Ramos (cell line): ENCODE measurements around the gene ULBP1.
"Not testable (repeated sequence)": the region's sequence is repeated elsewhere in the genome, so short reads cannot be mapped to it uniquely, and the experiment has no call there.

Source experiments
- in situ Hi-C: fragments of 300-500 bp; cut with MboI; formaldehyde crosslinking; loops from one replicate; pipeline ENCODE4 v1.14.3; 2022; ENCODE audit warnings: low sequenced_read_pairs; ENCODE audit not compliant: unreplicated experiment

ULBP1 gene, protein sequence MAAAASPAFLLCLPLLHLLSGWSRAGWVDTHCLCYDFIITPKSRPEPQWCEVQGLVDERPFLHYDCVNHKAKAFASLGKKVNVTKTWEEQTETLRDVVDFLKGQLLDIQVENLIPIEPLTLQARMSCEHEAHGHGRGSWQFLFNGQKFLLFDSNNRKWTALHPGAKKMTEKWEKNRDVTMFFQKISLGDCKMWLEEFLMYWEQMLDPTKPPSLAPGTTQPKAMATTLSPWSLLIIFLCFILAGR

DNA sequence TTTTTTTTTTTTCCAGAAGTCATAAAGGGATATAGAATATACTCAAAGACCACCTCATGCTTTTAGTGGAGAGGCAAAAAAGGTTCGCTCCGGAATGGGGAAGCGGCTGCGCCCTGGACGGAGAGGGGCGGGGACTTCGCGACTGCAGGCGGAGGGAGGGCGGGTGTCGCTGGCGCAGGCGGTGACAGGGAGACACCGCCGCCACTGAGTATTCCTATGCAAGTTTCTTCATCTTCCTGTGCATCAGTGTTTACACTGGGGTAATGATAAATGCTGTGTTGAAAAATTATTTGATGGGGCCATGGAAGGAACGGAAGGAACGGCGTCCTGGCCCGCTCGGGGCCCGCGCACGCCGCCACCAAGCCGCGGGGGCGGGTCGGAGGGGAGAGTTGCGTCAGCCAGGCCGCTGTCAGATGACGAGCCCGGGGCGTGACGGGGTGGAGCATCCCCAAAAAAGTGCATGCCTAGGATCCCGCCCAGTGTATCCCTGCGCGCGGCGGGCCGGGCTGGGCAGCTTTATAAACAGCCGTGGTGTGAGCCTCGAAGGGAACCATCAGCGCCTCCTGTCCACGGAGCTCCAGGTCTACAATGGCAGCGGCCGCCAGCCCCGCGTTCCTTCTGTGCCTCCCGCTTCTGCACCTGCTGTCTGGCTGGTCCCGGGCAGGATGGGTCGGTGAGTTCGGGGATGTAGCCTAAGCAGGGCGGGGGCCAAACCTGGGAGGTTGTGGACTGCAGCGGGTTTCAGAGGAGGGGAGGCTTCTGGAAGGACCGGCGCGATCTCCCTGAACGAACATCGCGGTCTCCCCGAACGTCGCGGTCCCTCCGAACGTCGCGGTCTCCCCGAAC, at the start of gene ULBP1:
Gene ULBP1, plus strand, starts transcription at position 482 of the 846 bp plus-strand sequence. Its CDS starts 107 bp downstream, at position 589.
- in situ Hi-C loops: no loop called here

DNA sequence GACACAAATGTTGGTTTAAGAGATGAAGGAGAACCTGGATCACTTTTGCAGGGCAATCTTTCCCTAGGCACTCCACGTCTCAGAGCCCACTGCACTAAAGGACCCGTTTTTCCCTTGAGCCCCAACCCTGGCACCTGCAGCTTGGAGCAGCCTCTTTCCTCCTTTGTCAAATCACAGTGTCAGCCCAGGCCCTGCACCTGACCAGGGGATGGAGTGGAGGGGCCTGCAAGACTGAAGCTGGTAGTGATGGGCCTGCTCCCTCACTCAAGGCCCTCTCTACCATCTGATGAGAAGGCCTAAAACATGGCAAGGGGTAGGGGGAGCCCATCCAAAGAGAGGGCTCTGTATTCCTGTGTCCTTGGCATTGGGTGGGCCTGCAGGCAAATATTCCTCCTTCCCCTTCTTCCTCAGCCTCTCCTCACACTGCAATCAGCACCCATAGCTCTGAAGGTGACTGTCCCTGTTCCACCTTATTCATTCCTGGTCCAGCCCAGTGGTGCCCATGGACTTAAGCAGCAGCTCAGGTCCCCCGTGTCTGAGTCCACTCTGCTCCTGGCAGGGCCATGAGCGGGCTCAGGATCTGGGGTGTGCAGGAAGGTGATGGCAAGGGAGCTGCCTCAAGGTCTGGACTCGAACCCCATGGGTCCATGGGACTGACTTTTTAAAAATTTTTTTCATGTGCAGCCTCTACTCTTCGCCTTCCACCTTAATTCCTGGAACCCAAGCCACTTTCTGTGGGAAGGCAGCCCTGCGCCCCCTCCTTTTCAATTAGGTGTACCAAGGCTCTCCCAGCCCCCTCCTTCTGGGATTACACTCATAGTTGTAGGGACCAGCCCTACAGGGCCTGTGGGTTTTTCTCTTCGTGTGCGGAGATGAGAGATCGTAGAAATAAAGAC, 47.5 kb upstream of the ULBP1 start:
- in situ Hi-C loops: no loop called here

DNA sequence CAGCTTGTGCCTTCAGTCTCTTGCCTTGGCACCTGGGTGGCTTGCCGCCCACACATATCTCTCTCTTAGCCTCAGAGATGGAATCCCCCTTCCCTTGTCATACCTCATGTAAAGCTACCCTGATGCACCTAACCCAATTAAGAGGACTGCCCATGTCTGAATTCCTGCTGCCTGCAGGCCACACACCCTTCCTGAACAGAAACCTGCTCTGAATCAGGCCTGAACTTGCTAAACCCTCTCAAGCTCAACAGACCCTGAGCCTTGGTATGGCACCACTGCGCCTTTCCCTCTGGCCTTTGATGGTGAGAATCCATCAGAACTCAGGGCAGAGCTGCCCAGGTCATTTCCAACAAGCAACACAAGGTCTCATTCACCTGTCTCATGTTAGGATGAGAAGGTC, 46.1 kb upstream of the ULBP1 start:
- in situ Hi-C loops: no loop called here

DNA sequence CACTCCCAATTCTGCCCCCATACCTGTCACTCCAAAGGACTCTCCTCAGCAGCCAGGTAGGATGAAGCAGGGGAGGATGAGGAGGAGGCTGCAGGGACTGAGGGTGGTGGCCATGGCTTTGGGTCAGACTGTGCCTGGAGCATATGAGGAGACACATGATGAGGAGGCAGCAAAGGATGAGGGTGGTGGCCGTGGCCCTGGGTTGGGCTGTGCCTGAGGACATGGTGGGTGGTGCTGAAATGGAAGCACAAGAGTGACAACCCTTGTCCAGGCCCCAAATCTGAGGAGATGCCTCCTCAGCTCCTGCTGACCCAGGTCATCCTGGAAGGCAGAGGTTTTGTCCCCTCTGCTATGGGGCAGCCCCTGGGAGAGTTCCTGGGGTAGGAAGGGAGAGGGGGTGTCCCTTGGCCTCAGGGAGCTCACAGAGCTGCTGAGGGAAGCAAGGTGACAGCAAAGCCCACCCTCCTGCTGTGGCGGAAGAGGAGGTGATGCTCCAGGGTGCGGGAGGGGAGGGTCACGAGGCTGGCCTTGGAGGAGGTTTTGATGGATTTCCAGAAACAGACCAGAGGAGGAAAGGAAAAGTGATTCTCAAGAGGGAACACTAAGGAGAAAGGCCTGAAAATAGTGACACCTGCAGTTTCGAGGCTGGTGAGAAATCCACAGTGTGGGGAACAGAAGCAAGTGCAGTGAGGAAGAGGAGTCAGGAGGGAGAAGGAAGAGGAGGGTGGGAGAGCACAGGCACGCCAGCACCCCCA, 45.4 kb upstream of the ULBP1 start:
- in situ Hi-C loops: no loop called here

DNA sequence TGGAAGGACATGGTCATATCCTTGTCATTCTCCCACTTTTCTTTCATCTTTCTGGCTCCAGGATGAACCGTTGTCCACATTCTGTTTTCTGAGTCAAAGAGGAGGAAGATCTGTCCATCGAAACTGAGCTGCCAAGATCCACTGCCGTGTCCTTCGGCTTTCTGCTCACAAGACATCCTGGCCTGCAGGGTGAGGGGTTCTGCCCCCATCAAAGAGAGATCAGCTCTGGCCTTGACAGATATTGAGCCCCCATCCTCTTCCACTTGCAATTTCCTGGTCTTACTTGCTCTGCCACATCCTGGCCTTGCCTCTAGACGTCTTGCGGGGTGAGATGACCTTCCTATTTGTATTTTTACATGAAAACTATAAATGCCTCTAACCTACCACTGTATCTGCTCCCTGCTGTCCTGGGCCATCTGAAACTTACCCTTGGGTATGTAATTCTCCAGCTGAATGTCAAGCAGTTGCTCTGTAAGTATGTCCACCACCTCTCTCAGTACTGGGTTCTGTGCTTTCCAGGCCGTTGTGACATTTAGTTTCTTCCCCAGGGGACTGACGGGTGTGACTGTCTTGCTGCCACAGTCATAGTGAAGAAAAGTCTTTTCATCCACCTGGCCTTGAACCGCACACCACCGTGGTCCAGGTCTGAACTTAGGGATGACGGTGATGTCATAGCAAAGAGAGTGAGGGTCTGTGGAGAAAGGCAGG, 44.5 kb upstream of the ULBP1 start:
- in situ Hi-C loops: not testable (repeated sequence)

DNA sequence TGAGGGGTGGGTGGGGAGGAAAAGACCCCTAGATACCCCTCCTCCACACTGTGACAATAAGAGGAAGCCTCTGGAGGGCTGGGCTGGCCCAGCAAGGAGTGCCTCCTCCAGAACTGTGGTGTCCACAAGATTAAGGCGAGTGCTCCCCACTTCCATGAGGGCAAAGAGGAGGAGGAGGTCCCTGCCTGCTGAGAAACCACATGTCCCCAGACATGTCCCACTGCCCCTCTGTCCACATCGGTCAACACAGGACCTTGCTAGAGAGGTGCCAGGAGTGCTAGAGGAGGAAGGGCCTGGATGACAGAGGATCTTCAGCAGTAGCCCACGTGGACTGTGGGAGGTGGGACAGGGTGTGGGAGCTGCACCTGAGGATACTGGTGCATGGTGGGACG, 43.9 kb upstream of the ULBP1 start:
- in situ Hi-C loops: no loop called here

DNA sequence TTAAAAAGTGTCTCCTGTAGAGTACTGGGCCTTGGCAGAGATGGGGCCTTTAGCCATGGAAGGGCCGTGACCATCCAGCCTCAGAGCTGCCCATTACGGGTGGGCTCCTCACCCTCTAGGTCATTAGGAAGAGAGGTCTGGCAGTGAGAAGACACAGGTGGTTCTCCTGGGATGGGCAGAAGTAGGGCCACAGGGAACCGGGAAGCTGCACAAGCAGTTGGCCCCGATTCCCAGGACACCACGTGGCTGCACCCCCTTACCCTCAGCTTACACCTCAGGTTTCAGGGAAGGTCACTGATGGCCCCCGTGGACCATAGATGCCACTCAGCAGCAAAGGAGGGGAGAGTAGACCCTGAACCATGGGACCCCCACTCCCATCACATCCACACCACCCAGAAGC, 42.4 kb upstream of the ULBP1 start:
- in situ Hi-C loops: no loop called here

DNA sequence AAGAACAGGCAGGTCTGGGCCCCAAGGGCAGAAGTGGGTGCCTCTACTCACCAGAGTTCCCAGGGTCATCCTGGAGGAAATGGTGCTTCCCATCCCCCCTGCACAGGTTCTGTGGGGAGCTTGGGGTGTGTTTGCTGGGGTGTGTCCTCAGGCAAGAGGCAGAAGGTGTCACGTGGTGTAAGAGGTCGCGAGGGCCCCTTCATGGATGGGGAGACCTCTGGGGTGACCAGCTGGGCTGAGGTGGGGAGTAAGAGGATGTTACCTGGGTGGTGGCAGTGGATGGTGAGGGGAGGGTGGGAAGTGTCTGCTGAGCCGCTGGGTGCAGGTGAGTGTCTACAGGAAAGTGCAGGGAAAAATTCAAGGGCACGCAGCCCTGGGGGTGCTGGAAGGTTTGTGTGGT, 41.7 kb upstream of the ULBP1 start:
- in situ Hi-C loops: not testable (repeated sequence)

DNA sequence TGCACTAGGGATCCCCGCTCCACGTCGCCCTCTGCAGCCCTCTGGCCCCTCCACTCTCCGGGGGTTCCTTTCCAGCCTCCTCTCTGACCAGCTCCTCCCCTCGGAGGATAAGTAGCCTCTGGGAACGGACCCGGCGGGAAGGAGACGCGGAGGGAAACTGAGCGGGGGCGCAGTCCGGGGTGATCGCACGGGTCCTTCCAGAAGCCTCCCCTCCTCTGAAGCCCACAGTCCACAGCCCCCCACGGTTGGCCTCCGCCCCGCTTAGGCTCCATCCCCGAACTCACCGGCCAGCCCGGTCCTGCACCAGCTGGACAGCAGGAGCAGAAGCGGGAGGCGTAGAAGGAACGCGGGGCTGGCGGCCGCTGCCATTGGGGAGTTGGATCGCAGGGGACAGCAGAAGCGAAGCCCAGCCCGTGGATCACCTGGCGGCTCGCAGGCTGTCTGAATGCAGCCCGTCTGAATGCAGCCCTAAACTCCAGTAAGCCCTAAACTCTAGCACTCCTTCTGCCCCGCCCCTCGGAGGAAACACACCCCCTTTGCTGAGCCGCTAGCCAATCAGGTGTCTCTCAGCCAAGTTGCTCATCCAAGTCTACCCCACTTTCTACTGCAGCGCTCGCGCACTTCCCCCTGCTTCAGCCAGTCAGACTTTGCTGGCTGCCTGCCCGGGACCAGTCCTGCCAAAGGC, 41.0 kb upstream of the ULBP1 start, which contains the start of gene RAET1G:
Gene RAET1G, minus strand, starts transcription at position 480 of the 685 bp plus-strand sequence. Its CDS starts 111 bp downstream, at position 369.
- in situ Hi-C loops: no loop called here

DNA sequence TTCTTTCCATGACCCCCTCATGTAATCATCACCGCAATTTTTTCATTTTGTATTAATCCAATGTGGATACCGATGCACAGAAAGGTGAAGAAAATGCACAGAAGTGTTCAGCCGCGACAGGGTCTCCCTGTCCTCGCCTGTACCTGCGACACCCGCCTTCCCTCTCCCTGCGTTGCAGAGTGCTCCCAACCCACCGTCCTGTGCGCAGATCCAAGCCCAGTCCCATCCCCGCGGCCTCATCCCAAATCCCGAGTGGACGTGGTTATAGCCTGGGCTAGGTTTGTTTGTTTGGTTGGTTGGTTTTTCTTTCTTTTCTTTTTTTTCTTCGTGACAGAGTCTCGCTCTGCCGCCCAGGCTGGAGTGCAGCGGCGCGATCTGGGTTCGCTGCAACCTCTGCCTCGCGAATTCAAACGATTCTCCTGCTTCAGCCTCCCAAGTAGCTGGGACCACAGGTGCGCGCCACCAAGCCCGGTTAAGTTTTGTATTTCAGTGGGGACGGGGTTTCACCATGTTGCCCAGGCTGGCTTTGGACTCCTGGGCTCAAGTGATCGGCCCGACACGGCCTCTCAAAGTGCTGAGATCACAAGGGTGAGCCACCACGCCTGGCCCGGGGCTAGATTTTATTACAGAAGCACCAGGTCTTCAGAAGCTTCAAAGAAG, 40.3 kb upstream of the ULBP1 start:
- in situ Hi-C loops: no loop called here

DNA sequence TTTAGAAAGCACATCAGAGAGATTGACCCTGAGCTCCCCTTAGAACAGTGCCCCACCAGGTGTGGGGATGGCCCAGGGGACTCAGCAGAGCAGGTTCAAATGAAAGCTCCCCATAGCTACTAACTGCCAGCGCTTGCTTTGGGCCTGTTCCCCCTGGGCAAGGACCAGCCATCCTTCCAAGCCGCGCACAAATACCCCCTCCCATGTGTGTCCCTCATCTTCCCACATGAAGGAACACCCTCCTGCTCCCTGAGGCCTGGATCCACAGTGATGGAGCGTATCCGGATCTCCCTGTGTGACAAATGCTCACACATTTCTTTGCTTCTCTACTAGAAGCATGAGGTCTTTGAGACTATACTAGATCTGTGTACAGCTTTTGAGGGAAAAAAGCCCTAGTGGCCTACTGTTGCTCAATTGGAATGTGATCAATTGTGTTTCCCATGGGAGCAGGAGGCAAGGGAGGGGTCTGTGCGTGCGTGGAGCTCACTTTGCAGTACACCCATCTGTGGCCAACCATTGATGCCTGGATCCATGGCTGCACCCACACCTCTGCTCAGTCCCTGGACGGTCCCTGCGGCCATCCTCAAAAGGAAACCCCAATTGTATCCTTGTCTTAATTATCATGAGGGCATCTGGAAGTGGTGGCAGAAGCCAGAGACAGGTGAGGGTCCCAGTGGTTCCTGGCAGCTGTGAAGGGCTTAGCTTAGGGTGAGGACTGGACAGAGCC, 39.4 kb upstream of the ULBP1 start:
- in situ Hi-C loops: no loop called here

DNA sequence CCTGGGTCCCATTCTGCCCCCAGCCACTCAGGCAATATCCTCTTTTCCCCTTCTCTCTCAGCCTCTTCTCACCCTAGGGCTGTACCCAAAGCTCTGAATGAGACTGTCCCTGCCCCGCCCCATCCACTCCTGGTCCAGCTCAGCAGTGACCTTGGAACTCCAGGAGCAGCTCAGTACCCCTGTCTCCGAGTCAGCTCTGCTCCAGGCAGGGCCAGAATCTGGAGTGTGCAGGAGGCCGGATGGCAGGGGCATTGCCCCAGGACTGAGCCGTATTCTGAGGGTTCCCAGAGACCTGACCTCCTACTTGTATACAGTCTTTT, 38.9 kb upstream of the ULBP1 start:
- in situ Hi-C loops: loop anchor here (25.0 kb wide), 1 partner anchor 412 kb away; no protein-coding TSS in a partner anchor

DNA sequence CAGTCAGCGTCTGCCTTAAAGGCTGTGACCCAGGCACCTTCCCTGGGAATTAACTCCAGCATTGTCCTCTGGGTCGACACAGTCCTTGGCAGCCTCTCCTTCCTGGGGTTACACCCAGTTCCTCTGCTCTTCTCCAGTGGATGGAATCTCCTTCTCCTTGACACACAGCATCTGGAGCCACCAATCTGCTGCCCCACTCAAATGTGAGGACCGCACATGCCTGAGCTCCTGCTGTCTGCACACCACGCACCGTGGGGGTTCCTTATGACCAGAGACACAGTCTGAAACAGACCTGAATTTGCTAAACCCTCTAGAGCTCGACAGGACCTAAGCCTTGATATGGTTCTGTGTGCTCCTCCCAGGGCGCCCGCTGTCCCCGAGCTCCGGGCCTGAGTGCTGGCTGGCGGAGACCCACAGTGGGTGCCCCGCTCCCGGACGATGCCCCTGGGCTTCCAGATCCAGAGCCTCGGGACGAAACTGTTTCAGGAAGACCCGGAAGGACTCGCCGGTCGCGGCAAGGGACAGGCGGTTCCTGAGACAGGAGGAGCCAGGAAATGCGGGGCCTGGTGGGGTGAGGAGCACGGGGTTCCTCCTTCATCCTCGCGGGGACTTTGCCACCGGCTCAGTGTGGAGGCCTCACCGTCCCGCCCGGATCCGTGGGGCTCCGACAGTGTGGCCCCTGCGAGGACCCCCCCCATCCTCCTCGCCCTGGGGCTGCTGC, 38.3 kb upstream of the ULBP1 start:
- in situ Hi-C loops: loop anchor here (25.0 kb wide), 1 partner anchor 412 kb away; no protein-coding TSS in a partner anchor

DNA sequence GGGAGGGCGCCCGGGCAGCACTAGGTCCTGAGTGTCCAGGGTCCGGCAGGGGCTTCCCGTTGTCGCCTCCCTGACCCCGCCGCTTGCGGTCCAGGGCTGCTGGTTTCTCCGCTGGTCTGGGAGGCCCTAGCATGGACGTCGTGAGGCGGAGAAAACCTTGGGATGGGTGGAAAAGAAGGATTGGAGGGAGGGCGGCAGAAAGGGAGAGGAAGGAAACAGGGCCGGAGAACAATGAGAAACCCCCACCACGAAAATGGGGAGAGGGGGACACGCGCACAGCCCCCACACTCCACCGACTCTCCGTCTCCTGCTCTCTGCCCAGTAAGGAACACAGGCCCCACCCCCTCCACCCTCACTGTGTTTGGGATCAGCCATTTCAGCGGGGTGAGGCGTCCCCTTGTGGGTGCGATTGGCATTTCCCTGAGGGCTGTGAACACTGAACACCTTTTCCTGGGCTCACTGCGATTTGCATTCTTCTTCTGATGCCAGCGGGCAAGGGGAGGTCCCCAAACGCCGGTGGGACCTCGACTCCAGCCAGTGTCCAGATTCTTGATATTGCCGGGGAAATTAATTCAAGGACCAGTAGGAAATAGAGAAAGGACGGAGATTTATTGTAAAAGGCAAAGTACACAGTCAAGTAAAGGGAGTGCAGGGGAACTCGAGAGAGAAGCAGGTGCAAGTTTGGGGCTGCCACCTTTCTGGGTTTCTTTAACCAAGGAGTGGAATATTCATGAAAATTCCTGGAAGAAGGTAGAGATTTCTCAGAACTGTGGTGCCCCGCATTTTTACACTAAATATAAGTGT, 37.6 kb upstream of the ULBP1 start:
- in situ Hi-C loops: loop anchor here (25.0 kb wide), 1 partner anchor 411 kb away; no protein-coding TSS in a partner anchor

DNA sequence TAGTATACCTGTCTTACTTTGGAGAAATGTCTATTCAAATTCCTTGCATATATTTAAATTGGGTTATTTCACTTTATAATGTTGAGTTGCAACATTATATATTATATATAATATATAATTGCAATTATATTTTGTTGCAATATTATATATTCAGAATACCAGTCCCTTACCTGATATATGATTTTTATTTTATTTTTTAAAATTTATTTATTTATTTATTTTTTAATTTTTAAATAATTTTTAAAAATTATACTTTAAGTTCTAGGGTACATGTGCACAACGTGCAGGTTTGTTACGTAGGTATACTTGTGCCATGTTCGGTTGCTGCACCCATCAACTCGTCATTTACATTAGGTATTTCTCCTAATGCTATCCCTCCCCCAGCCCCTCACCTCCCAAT, 36.7 kb upstream of the ULBP1 start:
- in situ Hi-C loops: loop anchor here (25.0 kb wide), 1 partner anchor 410 kb away; no protein-coding TSS in a partner anchor

DNA sequence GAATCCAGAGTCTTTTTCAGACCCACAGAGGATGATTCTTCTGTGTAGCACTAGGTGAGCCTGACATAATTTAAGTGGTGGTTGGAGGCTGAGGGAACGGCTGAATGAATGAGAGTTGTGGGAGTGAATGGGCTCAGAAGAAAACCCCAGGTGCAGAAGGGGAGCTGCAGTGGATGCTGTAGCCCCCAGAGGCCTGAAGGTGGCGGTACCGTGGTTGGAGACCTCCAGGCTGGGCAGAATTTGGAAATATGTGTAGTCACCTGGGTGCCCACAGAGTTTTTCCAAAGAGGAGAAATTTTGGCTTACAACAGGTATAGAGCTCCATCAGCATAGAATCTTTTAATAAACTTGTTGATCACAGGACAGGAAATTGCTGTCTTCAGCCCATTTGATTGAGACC, 34.3 kb upstream of the ULBP1 start:
- in situ Hi-C loops: loop anchor here (25.0 kb wide), 1 partner anchor 408 kb away; no protein-coding TSS in a partner anchor
